Cardiac fibroblast (primary cell): ENCODE measurements around the gene NPIPB8.
"Not testable (repeated sequence)": the region's sequence is repeated elsewhere in the genome, so short reads cannot be mapped to it uniquely, and the experiment has no call there.

Experiments used
- DNase-seq, 2 donors: peaks; one replicate each; pipeline versions ENCODE4 v3.0.0 to v3.0.0-alpha.2; 2010; ENCODE audit warnings: low read depth in 2 of 2
- H3K4me3 ChIP-seq, 2 donors: replicated peaks in 1 of 2; 1 replicate in 1 of 2; 2 replicates in 1 of 2; pipeline ENCODE4 v1.5.1; 2011; ENCODE audit warnings: low read depth in 2 of 2, low read length in 2 of 2, mild to moderate bottlenecking in 2 of 2, moderate library complexity in 1 of 2
- CTCF ChIP-seq: IDR thresholded peaks from one replicate; pipeline ENCODE4 v1.5.1; 2011; ENCODE audit warnings: low read depth, mild to moderate bottlenecking, low read length, inconsistent platforms

The NPIPB8 gene

GRCh38 chr16:28637765-28638164 is at the start of gene NPIPB8:
Gene NPIPB8, plus strand, starts transcription at chr16:28638065. Its CDS starts 296 bp downstream, at chr16:28638361.
- not testable (repeated sequence) for H3K4me3 ChIP-seq, DNase-seq

- DNase-seq = no peak
- TF ChIP-seq CTCF = no peak
- H3K4me3 ChIP-seq = no peak overlapping the region
These were observed 48.8 kb upstream of the NPIPB8 start for GRCh38 chr16:28589069-28589468.

GRCh38 chr16:28589930-28590329 is 47.9 kb upstream of the NPIPB8 start:
- no peak for DNase-seq
- TF ChIP-seq CTCF = no peak
- H3K4me3 ChIP-seq = no peak overlapping the region

GRCh38 chr16:28590384-28591340 is 47.2 kb upstream of the NPIPB8 start:
- DNase-seq = no peak
- TF ChIP-seq CTCF = no peak
- H3K4me3 ChIP-seq = no peak overlapping the region

- DNase-seq = no peak
- TF ChIP-seq CTCF = no peak
- no peak overlapping the region for H3K4me3 ChIP-seq
These were observed 46.5 kb upstream of the NPIPB8 start for GRCh38 chr16:28591355-28591754.

GRCh38 chr16:28592511-28592910 is 45.4 kb upstream of the NPIPB8 start:
- no peak for DNase-seq
- no peak for TF ChIP-seq CTCF
- H3K4me3 ChIP-seq = no peak overlapping the region

GRCh38 chr16:28592979-28593553 is 44.8 kb upstream of the NPIPB8 start:
- H3K4me3 ChIP-seq = no peak overlapping the region
- no peak for DNase-seq
- no peak for TF ChIP-seq CTCF

GRCh38 chr16:28595451-28595850 is 42.4 kb upstream of the NPIPB8 start:
- H3K4me3 ChIP-seq, DNase-seq: not testable (repeated sequence)
